GM12878 (cell line): Measurements from ENCODE around the gene ANKRD11. TPM values are rescaled to one million over a fixed set of nuclear protein-coding genes. Genes with fewer than 3 reads are reported as not detected.
A peak's percentile ranks its signal among the peaks of the same experiment; 100 is the strongest.
"Not testable (repeated sequence)": the region's sequence is repeated elsewhere in the genome, so short reads cannot be mapped to it uniquely, and the experiment has no call there.

Experiments
- ATAC-seq: fragments of 200-7000 bp; cut with Tn5 transposase; 3 replicates; pipeline ENCODE4 v1.9.1; 2020; ENCODE audit warnings: mild to moderate bottlenecking, moderate library complexity
- BruUV-seq: library from RNA; stranded (reverse); fragments of 400-500 nt; replicated peaks from 2 replicates; lab custom pipeline; 2021; lab: Mats Ljungman, UMichigan
- CTCF ChIA-PET: fragments of 300-600 bp; sonication (Branson Sonifier 250); formaldehyde crosslinking; extraction: SDS; loops from one replicate; lab custom pipeline; 2021; ENCODE audit warnings: inconsistent platforms; lab: Yijun Ruan, JAX
- POLR2A ChIA-PET: fragments of 350-600 bp; formaldehyde crosslinking; extraction: SDS; loops from one replicate; lab custom pipeline; 2021; ENCODE audit warnings: inconsistent platforms; lab: Charles Lee
- RAD21 ChIA-PET: fragments of 300-600 bp; sonication (Branson Sonifier 250); formaldehyde crosslinking; loops from one replicate; lab custom pipeline; 2023; ENCODE audit warnings: antibody characterized with exemption; ENCODE audit not compliant: unreplicated experiment; lab: Charles Lee
- SMC1A ChIA-PET: fragments of 300-600 bp; sonication (Branson Sonifier 250); formaldehyde crosslinking; loops from one replicate; lab custom pipeline; 2023; ENCODE audit not compliant: unreplicated experiment, uncharacterized antibody; lab: Charles Lee
- DNase-seq: peaks from one replicate; pipeline ENCODE4 v3.0.0-alpha.2; 2011; ENCODE audit warnings: low read depth, low spot score
- FAIRE-seq: peaks from 3 replicates; lab custom pipeline; 2011; peaks lifted over from hg19 to GRCh38; lab: Jason Lieb, UNC
- H2AFZ ChIP-seq: 2 replicates; pipeline ENCODE4 v1.6.0; 2011; ENCODE audit warnings: low read depth, low read length, control low read depth; ENCODE audit not compliant: control insufficient read depth
- H3K27ac ChIP-seq: 2 replicates; pipeline ENCODE4 v1.5.1; 2011; ENCODE audit warnings: control low read depth; ENCODE audit not compliant: control insufficient read depth, insufficient read depth
- H3K27me3 ChIP-seq, 2 experiments: replicated peaks in 1 of 2; 2 replicates each; pipeline versions ENCODE4 v1.6.0 to v1.6.1; 2011; ENCODE audit warnings: low read length in 1 of 2; ENCODE audit not compliant: control insufficient read depth in 2 of 2, insufficient read depth in 2 of 2
- H3K36me3 ChIP-seq, 2 experiments: 2 replicates each; pipeline ENCODE4 v1.5.1; 2011; ENCODE audit warnings: low read length in 1 of 2; ENCODE audit not compliant: control insufficient read depth in 2 of 2, insufficient read depth in 2 of 2
- H3K4me1 ChIP-seq: 2 replicates; pipeline ENCODE4 v1.6.1; 2011; ENCODE audit warnings: mild to moderate bottlenecking, low read length, moderate library complexity, mixed read lengths; ENCODE audit not compliant: control insufficient read depth, insufficient read depth
- H3K4me2 ChIP-seq: 2 replicates; pipeline ENCODE4 v1.6.0; 2011; ENCODE audit warnings: control low read depth; ENCODE audit not compliant: control insufficient read depth, insufficient read depth
- H3K4me3 ChIP-seq: fragments of 200-600 bp; sonication (generic); 2 replicates; pipeline ENCODE4 v1.5.1; 2016
- H3K79me2 ChIP-seq: 2 replicates; pipeline ENCODE4 v1.6.0; 2011; ENCODE audit warnings: low read length; ENCODE audit not compliant: control insufficient read depth, insufficient read depth
- H3K9ac ChIP-seq: 2 replicates; pipeline ENCODE4 v1.8.0; 2011; ENCODE audit warnings: low read length, control low read depth, mixed read lengths; ENCODE audit not compliant: control insufficient read depth, insufficient read depth
- H3K9me3 ChIP-seq: replicated peaks from 3 replicates; pipeline ENCODE4 v1.5.1; 2011; ENCODE audit warnings: mild to moderate bottlenecking, low read length; ENCODE audit not compliant: control insufficient read depth, insufficient read depth
- H4K20me1 ChIP-seq: 2 replicates; pipeline ENCODE4 v1.6.0; 2011; ENCODE audit not compliant: control insufficient read depth, insufficient read depth
- POLR2A ChIP-seq: IDR thresholded peaks from 2 replicates; pipeline ENCODE4 v1.6.1; 2011; ENCODE audit warnings: low read depth, mild to moderate bottlenecking, low read length
- POLR2AphosphoS5 ChIP-seq: IDR thresholded peaks from 2 replicates; pipeline ENCODE4 v1.6.1; 2011; ENCODE audit warnings: mild to moderate bottlenecking, low read length, inconsistent platforms
- WGBS: methylation state at CpG from one replicate; pipeline ENCODE4 v1.1.6; 2016; ENCODE audit warnings: low lambda C conversion rate; ENCODE audit not compliant: insufficient replicate concordance, insufficient coverage; ENCODE audit errors: missing lambda C conversion rate; 5-methylcytosine and 5-hydroxymethylcytosine counted together
- in situ Hi-C: fragments of 300-500 bp; cut with MboI; formaldehyde crosslinking; loops from 9 replicates; pipeline ENCODE4 v1.14.3; 2018; ENCODE audit warnings: mixed read lengths
- intact Hi-C: fragments of 100-400 bp; cut with micrococcal nuclease; formaldehyde crosslinking; loops from one replicate; pipeline ENCODE4 v1.14.2; 2022; ENCODE audit not compliant: unreplicated experiment
- polyA plus RNA-seq, 11 experiments: library from polyadenylated mRNA; depleted of rRNA in 4 of 11; unstranded in 6 of 11; stranded (reverse) in 5 of 11; fragments of >200 nt; fragmentation: Nextera tagmentation in 4 of 11; fragmentation: Illumina TruSeq in 1 of 11; extraction: Ambion mirVana in 4 of 11; extraction: Trizol in 1 of 11; gene quantifications; 1 replicate in 1 of 11; 2 replicates in 10 of 11; pipeline versions ENCODE4 v1.2.1 to v1.2.3, GENCODE V29; 2011 to 2016; ENCODE audit warnings: inconsistent platforms in 2 of 11, missing spikeins in 2 of 11, low read depth in 1 of 11
- total RNA-seq, 4 experiments: library from RNA; depleted of rRNA in 3 of 4; stranded (reverse); fragments of >200 nt in 3 of 4; fragmentation: Illumina TruSeq in 1 of 4; extraction: Trizol in 1 of 4; gene quantifications; 2 replicates each; pipeline versions ENCODE4 v1.2.1 to v1.2.3, GENCODE V29; 2013 to 2021

Gene ANKRD11
- total and polyA plus RNA-seq, 10 of the 15 experiments (the other 5 are each of a cell fraction or from before 2014, with no cell fraction given), result 5.1 to 103 (median 27.4) TPM

DNA sequence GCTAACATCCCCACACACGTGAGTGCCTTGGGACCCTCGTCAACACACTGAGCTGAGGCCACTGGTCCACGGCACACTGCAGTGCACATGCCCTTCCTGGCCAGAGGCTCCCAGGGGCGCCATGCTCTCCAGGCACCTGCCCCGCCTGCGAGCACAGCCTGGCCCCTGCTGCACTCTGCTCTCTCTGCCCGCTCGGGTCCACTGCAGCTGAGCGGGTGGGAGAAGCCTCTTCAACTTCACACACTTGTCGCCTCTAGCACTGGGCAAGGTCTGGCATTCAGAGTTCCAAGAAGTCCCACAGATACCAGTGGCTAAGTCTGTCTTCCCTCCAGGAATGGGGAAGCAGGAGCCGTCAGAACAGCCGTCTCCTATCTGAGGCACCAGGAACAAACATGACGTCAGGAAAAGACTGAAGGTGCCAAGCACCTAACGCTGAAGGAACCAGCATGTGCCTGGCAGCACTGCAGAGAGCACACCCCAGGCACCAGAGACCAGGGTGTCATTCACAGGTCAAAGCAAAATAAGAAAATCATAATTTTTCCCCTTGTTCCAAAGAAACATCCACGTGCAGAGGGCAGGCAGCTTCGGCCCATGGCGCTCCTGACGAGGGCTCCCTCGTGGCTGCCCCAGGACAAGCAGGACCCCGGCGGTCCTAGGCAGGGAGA, 189.9 kb downstream of the ANKRD11 start:
- SMC1A ChIA-PET, result no interaction called here
- no peak for FAIRE-seq
- no peak overlapping the region for H3K9ac ChIP-seq
- in situ Hi-C loops, result no loop called here
- intact Hi-C loops, result no loop called here
- CTCF ChIA-PET, result no interaction called here
- no peak for DNase-seq
- H3K79me2 ChIP-seq, result no peaks in the 10 kb centered on the region; the same call in none of the 2 replicates
- peaks cover 9% of the 10 kb centered on the region; the same call in 1 of the 2 replicates for H4K20me1 ChIP-seq
- no peaks in the 10 kb centered on the region for H3K4me1 ChIP-seq
- H3K4me3 ChIP-seq, result no peak overlapping the region
- BruUV-seq, result no TSS peak
- H3K27me3 ChIP-seq, result no peaks in the 10 kb centered on the region
- peak; percentile 48; the same call in 1 of the 2 replicates for TF ChIP-seq POLR2A
- TF ChIP-seq POLR2AphosphoS5, result no peak
- no peak overlapping the region for H3K27ac ChIP-seq
- peaks cover 24 to 42% of the 10 kb centered on the region in 2 experiments; a peak in 3 of 4 replicates for H3K36me3 ChIP-seq
- RAD21 ChIA-PET, result no interaction called here
- peak; percentile 19; the same call in 1 of the 3 replicates for ATAC-seq
- WGBS, result 89% methylated on average over 21 of the region's 21 CpGs
- no peak overlapping the region for H2AFZ ChIP-seq
- H3K4me2 ChIP-seq, result no peak overlapping the region
- no peaks in the 10 kb centered on the region for H3K9me3 ChIP-seq
- POLR2A ChIA-PET, result no interaction called here

DNA sequence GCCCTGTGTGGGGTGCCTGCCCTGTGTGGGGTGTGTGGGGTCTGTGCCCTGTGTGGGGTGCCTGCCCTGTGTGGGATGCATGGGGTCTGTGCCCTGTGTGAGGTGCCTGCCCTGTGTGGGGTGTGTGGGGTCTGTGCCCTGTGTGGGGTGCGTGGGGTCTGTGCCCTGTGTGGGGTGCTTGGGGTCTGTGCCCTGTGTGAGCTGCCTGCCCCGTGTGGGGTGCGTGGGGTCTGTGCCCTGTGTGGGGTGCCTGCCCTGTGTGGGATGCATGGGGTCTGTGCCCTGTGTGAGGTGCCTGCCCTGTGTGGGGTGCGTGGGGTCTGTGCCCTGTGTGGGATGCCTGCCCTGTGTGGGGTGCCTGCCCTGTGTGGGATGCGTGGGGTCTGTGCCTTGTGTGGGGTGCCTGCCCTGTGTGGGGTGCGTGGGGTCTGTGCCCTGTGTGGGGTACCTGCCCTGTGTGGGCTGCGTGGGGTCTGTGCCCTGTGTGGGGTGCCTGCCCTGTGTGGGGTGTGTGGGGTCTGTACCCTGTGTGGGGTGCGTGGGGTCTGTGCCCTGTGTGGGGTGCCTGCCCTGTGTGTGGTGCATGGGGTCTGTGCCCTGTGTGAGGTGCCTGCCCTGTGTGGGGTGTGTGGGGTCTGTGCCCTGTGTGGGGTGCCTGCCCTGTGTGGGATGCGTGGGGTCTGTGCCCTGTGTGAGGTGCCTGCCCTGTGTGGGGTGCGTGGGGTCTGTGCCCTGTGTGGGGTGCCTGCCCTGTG, 190.8 kb downstream of the ANKRD11 start:
- ATAC-seq, H3K27ac ChIP-seq, BruUV-seq, H3K9ac ChIP-seq, H3K9me3 ChIP-seq, POLR2A ChIA-PET, H4K20me1 ChIP-seq, H3K4me3 ChIP-seq, DNase-seq, SMC1A ChIA-PET, RAD21 ChIA-PET, H3K4me2 ChIP-seq, H3K27me3 ChIP-seq, H3K79me2 ChIP-seq, H2AFZ ChIP-seq, FAIRE-seq, intact Hi-C loops, H3K4me1 ChIP-seq, in situ Hi-C loops, CTCF ChIA-PET: not testable (repeated sequence)
- WGBS, result 100% methylated on average over 7 of the region's 10 CpGs
- peak; percentile 42 for TF ChIP-seq POLR2A
- H3K36me3 ChIP-seq, result peaks cover 18 to 38% of the 10 kb centered on the region in 2 experiments; a peak in 3 of 4 replicates
